Stimulated activated CD4-positive, alpha-beta T cell treated with anti-CD3 and anti-CD28 coated beads, Interleukin-12 subunit alpha, Interleukin-12 subunit beta, amount 100 ng/mL, for 24 hours (primary cell): ENCODE data around the gene TIMM44.
"Not testable (repeated sequence)": the region's sequence is repeated elsewhere in the genome, so short reads cannot be mapped to it uniquely, and the experiment has no call there.

Source experiments
- DNase-seq, 2 experiments: peaks; one replicate each; pipeline ENCODE4 v3.0.0-alpha.2; 2020; ENCODE audit warnings: low read depth in 2 of 2

The TIMM44 gene

GRCh38 chr19:7976461-7976860, 33.0 kb upstream of the TIMM44 start:
- no peak for DNase-seq

GRCh38 chr19:7975037-7975436, 31.6 kb upstream of the TIMM44 start:
- no peak for DNase-seq

- no peak for DNase-seq
Observed at GRCh38 chr19:7973883-7974282, 30.4 kb upstream of the TIMM44 start.

- no peak for DNase-seq
Observed at GRCh38 chr19:7971553-7972520, 28.4 kb upstream of the TIMM44 start.

- peak in 1 of 2 experiments; percentile 20 for DNase-seq
Observed at GRCh38 chr19:7970716-7971448, 27.4 kb upstream of the TIMM44 start.

GRCh38 chr19:7969555-7969939, 26.1 kb upstream of the TIMM44 start:
- no peak for DNase-seq

GRCh38 chr19:7968796-7969554, 25.5 kb upstream of the TIMM44 start:
- no peak for DNase-seq

GRCh38 chr19:7968008-7968795, 24.7 kb upstream of the TIMM44 start:
- DNase-seq: no peak

- DNase-seq: no peak
Observed at GRCh38 chr19:7965921-7966665, 22.6 kb upstream of the TIMM44 start.

- DNase-seq: no peak
Observed at GRCh38 chr19:7965259-7965841, 21.9 kb upstream of the TIMM44 start.

- DNase-seq: no peak
Observed at GRCh38 chr19:7963566-7963965, 20.1 kb upstream of the TIMM44 start.

- no peak for DNase-seq
Observed at GRCh38 chr19:7962644-7963268, 19.3 kb upstream of the TIMM44 start.

GRCh38 chr19:7961920-7962626, 18.6 kb upstream of the TIMM44 start:
- DNase-seq: no peak

- DNase-seq: not testable (repeated sequence)
Observed at GRCh38 chr19:7961082-7961481, 17.6 kb upstream of the TIMM44 start.

- DNase-seq: no peak
Observed at GRCh38 chr19:7959211-7959610, 15.7 kb upstream of the TIMM44 start.

GRCh38 chr19:7955696-7956095, 12.2 kb upstream of the TIMM44 start:
- DNase-seq: no peak

GRCh38 chr19:7953576-7953975, 10.1 kb upstream of the TIMM44 start:
- DNase-seq: no peak

GRCh38 chr19:7953060-7953459, 9.6 kb upstream of the TIMM44 start:
- no peak for DNase-seq

GRCh38 chr19:7947939-7948338, 4.5 kb upstream of the TIMM44 start:
- no peak for DNase-seq
